ENCODE results near the gene PREX1. TPM values are rescaled to one million over a fixed set of nuclear protein-coding genes. Genes with fewer than 3 reads are reported as not detected.
"Not testable (repeated sequence)": the region's sequence is repeated elsewhere in the genome, so short reads cannot be mapped to it uniquely, and the experiment has no call there.

PREX1 gene
- total and polyA plus RNA-seq, 2 of the 4 experiments (the other 2 are of a cell fraction) = 0.67 to 0.72 TPM

DNA sequence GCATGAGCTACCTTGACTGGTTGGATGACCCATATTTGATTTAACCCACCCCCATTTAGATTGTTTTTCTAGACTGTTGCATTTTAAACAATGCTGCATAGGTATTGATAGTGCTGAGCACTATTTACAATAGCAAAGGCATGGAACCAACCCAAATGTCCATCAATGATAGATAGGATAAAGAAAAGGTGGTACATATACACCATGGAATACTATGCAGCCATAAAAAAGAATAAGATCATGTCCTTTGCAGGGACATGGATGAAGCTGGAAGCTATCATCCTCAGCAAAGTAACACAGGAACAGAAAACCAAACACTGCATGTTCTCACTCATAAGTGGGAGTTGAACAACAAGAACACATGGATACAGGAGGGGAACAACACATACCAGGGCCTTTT lies 41.6 kb upstream of the PREX1 start:
- H3K9me3 ChIP-seq (ENCODE audit: control insufficient read depth, insufficient read depth, low read length); H3K9ac ChIP-seq (ENCODE audit: low read depth, low read length); H2BK20ac ChIP-seq (ENCODE audit: low read depth, low read length); POLR2A ChIA-PET (ENCODE audit: unreplicated experiment); ATAC-seq (ENCODE audit: low read depth); dilution Hi-C loops (cut with HindIII; ENCODE audit: low sequenced_read_pairs, unreplicated experiment); intact Hi-C loops (cut with micrococcal nuclease); H2BK120ac ChIP-seq (ENCODE audit: low read depth, low read length); DNase-seq; H4K20me1 ChIP-seq (ENCODE audit: insufficient read depth, low read length); H3K4me1 ChIP-seq (ENCODE audit: control insufficient read depth, insufficient read depth, low read length); H3K14ac ChIP-seq (replicated peaks; ENCODE audit: low read depth, low read length); H3K9me1 ChIP-seq (ENCODE audit: insufficient read depth, low read length); H4K91ac ChIP-seq (ENCODE audit: insufficient read depth, low read depth, low read length); H2AFZ ChIP-seq (replicated peaks; ENCODE audit: low read length, poor library complexity); H3K79me1 ChIP-seq (ENCODE audit: low read depth in 1 of 2, low read length in 2 of 2); H2BK15ac ChIP-seq (ENCODE audit: low read depth, low read length); H3K23ac ChIP-seq (ENCODE audit: low read depth, low read length); in situ Hi-C loops (cut with MboI; ENCODE audit: low sequenced_read_pairs); H3K4me3 ChIP-seq (ENCODE audit: insufficient read depth, low read depth, low read length); H3K27ac ChIP-seq (ENCODE audit: insufficient read depth, low read length); H3K4ac ChIP-seq (ENCODE audit: low read depth, low read length); H3K36me3 ChIP-seq (ENCODE audit: control insufficient read depth, insufficient read depth, low read length); H4K8ac ChIP-seq (ENCODE audit: low read depth in 2 of 2, low read length in 2 of 2); H2AK9ac ChIP-seq (replicated peaks; ENCODE audit: low read depth, low read length, poor library complexity); BruUV-seq (replicated peaks); H2AK5ac ChIP-seq (ENCODE audit: low read depth, low read length); CTCF ChIA-PET; H4K5ac ChIP-seq (ENCODE audit: low read depth, low read length); H3K56ac ChIP-seq (ENCODE audit: extremely low read depth, insufficient read depth, low read length); H3K4me2 ChIP-seq (ENCODE audit: low read depth, low read length); H3K18ac ChIP-seq (ENCODE audit: low read depth, low read length); H2BK5ac ChIP-seq (ENCODE audit: low read depth, low read length, poor library complexity, severe bottlenecking): not testable (repeated sequence)
- H3K27me3 ChIP-seq (ENCODE audit: control insufficient read depth, insufficient read depth, low read length) = peaks cover 22% of the 10 kb centered on the region
